GM21390 (cell line): ENCODE data around the gene SEMA3D.
A peak's percentile ranks its signal among the peaks of the same experiment; 100 is the strongest.

ENCODE experiments used
- ATAC-seq: cut with Tn5 transposase; IDR thresholded peaks from one replicate; pipeline ENCODE4 v1.9.1; 2021; ENCODE audit not compliant: unreplicated experiment

SEMA3D gene

GRCh38 chr7:85081392-85081791 is 105.5 kb downstream of the SEMA3D start:
- no peak for ATAC-seq

DNA sequence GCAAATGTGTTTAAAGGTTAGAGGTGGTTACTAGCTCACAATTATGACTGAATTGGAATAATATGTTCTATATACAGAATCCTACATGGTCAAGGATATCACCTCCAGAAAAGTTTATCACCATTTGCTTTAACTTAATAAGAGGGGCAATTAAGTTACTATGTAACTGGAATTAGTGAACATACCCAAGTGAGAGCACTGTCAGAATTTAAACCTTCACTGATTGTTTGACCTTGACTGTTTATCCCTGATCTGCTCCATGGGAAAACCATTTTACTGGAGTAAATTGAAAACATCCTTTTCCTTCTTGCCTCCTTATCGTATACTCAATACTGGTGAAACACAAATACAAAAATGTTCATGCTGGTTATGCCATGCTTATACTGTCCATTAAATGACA is 107.4 kb downstream of the SEMA3D start:
- ATAC-seq: no peak

- no peak for ATAC-seq
These were observed 108.7 kb downstream of the SEMA3D start for GRCh38 chr7:85078181-85078580.

GRCh38 chr7:85075864-85076263 is 111.0 kb downstream of the SEMA3D start:
- ATAC-seq: no peak

DNA sequence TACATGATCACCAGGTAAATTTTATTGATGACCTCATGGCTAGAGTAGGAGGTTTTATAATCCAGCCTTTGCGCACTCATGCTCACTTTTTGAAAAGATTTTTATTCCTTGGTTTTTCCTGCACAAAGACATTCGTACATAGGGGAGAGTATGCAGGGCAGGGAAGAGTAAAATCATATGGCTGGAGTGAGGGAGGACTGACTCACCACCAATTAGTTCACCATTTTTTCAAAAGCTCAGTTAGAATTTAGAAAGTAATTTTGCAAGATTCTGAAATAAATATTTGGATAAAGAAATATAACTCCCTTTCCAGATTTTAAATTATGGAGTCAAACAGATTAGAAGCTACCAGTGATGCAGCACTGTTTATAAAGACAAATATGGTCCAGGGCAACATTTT is 111.9 kb downstream of the SEMA3D start:
- ATAC-seq: no peak

DNA sequence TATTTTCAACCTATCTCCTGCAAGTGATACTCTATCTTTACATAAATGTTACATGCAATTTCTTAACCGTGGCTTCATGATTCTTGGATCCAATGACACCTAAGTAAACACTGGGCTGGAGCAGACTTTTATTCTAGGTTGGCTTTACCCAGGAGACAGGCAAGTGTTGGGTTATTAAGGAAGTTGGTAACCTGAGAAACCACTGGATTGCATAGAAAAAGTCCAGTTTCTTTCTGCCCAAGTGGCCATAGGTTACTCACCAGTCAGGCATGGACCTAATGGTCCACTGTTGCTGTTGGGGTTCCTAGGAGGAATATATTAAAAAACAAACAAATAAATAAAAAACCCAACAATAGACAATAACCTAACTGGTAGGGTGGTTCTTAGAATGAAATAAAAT is 112.8 kb downstream of the SEMA3D start:
- no peak for ATAC-seq

- ATAC-seq: no peak
These were observed 115.8 kb downstream of the SEMA3D start for GRCh38 chr7:85070967-85071628.

DNA sequence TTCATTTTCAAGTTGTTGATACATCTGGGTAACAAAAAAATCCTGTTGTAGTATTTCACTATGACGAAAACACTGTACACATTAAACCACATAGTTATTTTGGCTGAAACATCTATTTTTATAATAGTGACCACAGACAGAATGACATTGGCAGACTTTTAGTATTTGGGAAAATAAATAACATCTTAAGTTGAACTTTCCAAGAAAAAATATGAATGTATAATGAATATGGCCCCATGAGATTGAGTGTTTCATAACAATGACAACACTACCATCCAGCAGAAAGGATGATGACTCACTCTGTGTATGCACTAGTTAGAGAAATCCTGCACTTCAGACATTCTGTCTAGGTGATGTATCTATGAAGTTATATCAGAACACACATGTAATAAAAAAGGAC is 118.1 kb downstream of the SEMA3D start:
- no peak for ATAC-seq

DNA sequence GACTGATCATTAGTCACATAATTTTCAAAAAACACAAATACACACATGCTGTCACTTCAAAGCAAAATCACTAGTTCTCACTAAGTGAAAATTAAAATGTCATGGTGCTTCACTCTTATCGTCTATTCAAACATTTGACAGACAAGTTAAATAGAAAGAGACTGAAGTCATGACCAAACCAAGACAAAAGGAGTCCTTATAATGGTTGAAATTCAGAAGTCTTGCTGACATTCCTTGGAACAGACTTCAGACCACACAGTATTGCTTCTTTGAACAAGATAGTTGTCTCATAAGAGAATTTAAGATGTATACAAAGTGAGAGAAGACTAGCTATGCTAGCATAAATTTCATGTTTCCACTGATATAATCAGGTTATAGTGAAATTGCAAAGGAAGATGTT is 119.5 kb downstream of the SEMA3D start:
- no peak for ATAC-seq

DNA sequence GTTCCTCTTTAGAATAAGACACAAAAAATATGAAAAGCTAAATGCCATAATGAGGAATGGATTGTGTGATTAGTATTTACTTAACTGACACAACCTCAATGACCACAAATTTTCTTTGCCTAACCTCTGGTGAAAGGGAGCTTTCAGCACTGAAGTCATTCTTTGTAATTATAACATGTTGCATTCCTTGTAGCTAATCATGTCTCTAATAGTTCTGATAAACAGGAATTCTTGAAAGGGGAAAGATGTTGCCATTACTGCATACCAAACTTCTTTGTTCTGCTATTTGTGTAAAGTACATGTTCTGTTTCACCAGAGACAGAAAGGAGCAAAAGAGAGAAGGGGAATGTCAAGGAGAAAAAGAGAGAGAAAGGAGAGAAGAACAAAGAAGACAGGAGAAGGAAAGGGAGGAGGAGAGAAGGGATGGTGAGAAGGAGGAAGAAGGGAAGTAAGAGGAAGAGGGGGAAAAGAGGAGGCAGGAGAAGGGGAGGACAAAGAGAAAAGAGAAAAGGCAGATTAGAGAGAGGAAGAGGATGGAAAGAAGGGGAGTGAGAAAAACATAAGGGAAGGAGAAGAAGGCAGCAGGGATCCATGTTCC is 120.9 kb downstream of the SEMA3D start:
- no peak for ATAC-seq

GRCh38 chr7:85065306-85065705 is 121.5 kb downstream of the SEMA3D start:
- no peak for ATAC-seq

DNA sequence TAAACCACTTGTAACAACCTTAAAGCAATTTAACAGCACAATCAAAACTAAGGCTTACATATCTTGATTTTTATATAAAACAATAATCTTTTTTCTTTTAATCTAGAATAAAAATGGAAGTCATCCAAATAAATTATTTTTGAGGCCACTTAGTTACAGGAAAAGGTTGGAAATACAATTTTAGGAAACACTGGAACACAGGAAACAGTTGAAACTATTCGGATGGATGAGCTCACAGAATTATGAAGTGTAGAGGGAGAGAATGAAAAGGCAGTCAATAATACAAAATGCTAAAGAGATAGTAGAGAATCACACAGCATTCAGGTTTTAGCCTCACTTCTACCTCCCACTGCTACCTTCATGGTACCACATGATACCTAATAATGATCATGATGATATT is 124.2 kb downstream of the SEMA3D start:
- ATAC-seq: no peak

- no peak for ATAC-seq
These were observed 125.4 kb downstream of the SEMA3D start for GRCh38 chr7:85061456-85061855.

DNA sequence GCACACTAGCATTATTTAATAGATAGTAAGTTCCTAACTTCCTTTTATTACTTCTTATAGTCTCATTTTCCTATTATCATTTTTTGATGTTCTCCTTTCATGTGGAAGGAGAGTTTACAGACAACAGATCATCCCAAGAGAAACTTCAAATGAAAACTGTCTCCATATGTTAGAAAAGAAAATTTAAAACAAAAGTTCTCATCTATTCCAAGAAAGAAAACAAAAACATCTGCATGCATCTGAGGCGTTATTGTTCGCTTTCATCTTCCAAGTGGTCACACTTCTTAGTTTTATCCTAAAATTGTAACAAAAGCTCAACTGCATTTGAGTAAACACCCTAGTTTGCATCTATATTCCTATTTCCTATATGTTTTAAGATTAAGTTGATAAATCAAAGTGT is 126.2 kb downstream of the SEMA3D start:
- ATAC-seq: no peak

DNA sequence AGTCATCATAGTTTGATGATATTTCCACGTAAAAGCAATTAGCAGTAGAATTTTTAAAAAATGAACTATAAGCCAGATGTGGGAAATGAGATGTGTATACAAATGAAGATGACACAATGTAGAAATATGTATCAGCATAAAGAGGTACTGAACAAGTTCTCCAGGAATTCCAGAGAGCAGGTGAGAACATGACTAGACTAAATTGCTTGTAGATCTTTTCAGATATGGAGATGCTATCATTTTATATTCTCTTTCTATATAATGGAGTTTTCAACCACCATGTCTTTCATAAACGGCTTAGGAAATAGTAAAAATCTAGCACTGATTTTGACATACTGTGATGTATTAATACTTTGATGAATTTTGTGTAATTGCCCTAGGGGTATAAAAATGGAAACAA is 130.9 kb downstream of the SEMA3D start:
- ATAC-seq: no peak

DNA sequence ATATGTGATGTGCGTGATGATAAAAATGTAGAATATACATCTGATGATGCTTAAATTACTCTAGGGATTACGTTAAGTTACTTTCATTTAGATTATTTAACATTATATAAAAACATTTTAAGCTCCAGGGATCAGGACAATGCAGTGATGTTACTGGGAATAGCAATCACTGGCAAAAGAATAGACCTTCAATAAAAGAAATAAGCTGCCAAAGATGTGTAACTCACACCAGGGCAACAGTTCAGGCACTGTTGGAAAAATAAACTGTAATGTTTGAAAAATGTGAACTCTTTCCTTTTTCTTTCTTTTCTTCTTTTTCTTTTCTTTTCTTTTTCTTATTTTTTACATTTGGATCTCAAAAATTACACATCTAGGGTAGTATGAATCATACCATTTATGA is 131.7 kb downstream of the SEMA3D start:
- ATAC-seq: no peak

GRCh38 chr7:85054306-85054705 is 132.6 kb downstream of the SEMA3D start:
- no peak for ATAC-seq

DNA sequence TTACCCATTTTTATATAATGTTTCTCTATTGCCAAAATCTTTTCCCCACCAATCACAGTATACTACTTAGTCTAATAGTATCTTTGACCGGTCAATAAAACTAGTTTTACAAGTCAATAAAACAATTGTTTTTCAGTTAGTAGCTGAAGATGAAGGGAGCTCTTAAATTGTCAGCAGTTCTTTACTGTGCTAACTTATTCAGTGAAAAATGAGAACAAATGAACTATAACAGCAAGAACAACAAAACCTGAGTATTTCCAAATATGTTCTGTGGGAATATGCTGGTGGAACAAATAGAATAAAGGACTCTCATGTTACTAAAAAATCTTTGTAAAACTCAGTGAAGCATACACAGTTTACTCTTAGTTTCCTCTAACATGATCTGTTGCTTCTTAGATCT is 134.0 kb downstream of the SEMA3D start:
- ATAC-seq: no peak

GRCh38 chr7:85052056-85052737 is 134.7 kb downstream of the SEMA3D start:
- no peak for ATAC-seq

DNA sequence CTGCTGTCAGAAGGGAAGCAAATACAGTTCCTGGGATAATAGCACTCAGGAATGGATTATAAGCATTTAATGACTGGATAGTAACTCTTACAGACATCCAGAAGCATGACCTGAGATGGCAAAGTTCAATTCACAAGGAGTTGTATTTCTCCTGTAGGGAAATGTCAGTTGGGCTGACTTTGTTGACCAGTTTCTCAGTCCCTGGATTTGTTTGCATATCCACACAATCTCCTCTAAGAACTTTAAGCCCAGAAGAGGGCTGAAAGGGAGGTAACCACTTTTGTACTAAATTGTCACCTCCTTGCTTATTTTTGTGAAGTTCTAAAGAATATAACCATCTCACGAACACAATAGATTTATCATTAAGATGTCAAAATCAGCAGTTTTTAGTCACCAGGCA is 140.3 kb downstream of the SEMA3D start:
- ATAC-seq: no peak

GRCh38 chr7:85041605-85042216 is 145.1 kb downstream of the SEMA3D start:
- ATAC-seq: peak; percentile 56
